ENCODE measurements around the gene DCDC2C. TPM values are rescaled to one million over a fixed set of nuclear protein-coding genes. Genes with fewer than 3 reads are reported as not detected.

Gene DCDC2C
- total RNA-seq, 1 experiment from 2014 or later: not detected

GRCh38 chr2:3677436-3677835 is 25.9 kb upstream of the DCDC2C start:
- Mint-ChIP-seq H3K4me3 (no peak overlapping the region), H3K36me3 (peaks cover 34% of the 10 kb centered on the region), H3K27me3 (ENCODE audit: low read depth) (peaks cover 20% of the 10 kb centered on the region), H3K27ac (no peak overlapping the region), H3K9me3 (peaks cover 84% of the 10 kb centered on the region), H3K4me1 (no peaks in the 10 kb centered on the region)
- ChIA-PET POLR2A (no interaction called here), CTCF (no interaction called here)
- ATAC-seq: no peak
- TF ChIP-seq IRF2 (CRISPR knock-in tag; IDR thresholded peaks at IDR 0.05; ENCODE audit: borderline replicate concordance, low read depth): no peak
- TF ChIP-seq SOX15 (CRISPR knock-in tag; IDR thresholded peaks at IDR 0.05): no peak
- TF ChIP-seq CREM (CRISPR knock-in tag; IDR thresholded peaks at IDR 0.05): no peak
- no peak for TF ChIP-seq CDX4 (CRISPR knock-in tag; IDR thresholded peaks at IDR 0.05; ENCODE audit: borderline replicate concordance)
- TF ChIP-seq ZNF263 (CRISPR knock-in tag; IDR thresholded peaks at IDR 0.05; ENCODE audit: low read depth): no peak
- TF ChIP-seq ZNF396 (CRISPR knock-in tag; IDR thresholded peaks at IDR 0.05; ENCODE audit: borderline replicate concordance): no peak
- no peak for TF ChIP-seq CBFB (CRISPR knock-in tag; IDR thresholded peaks at IDR 0.05; ENCODE audit: low read depth)
- no peak for TF ChIP-seq OVOL2 (CRISPR knock-in tag; IDR thresholded peaks at IDR 0.05; ENCODE audit: borderline replicate concordance)
- TF ChIP-seq ATF1 (CRISPR knock-in tag; IDR thresholded peaks at IDR 0.05): no peak
- TF ChIP-seq PRRX2 (CRISPR knock-in tag; IDR thresholded peaks at IDR 0.05): no peak
- no peak for DNase-seq (ENCODE audit: low spot score)

GRCh38 chr2:3678212-3678611 is 25.2 kb upstream of the DCDC2C start:
- Mint-ChIP-seq H3K36me3 (peaks cover 34% of the 10 kb centered on the region), H3K4me3 (no peak overlapping the region), H3K9me3 (peaks cover 90% of the 10 kb centered on the region), H3K27me3 (ENCODE audit: low read depth) (peaks cover 17% of the 10 kb centered on the region), H3K4me1 (no peaks in the 10 kb centered on the region), H3K27ac (no peak overlapping the region)
- TF ChIP-seq EMX1 (CRISPR knock-in tag; IDR thresholded peaks at IDR 0.05): no peak
- TF ChIP-seq RELA (CRISPR knock-in tag; IDR thresholded peaks at IDR 0.05; ENCODE audit: borderline replicate concordance): no peak
- no peak for TF ChIP-seq ETV6 (CRISPR knock-in tag; IDR thresholded peaks at IDR 0.05)
- no peak for TF ChIP-seq SP1 (CRISPR knock-in tag; conservative IDR thresholded peaks at IDR 0.05)
- TF ChIP-seq ZNF532 (CRISPR knock-in tag; IDR thresholded peaks at IDR 0.05; ENCODE audit: borderline replicate concordance): no peak
- no peak for TF ChIP-seq NR1H2 (CRISPR knock-in tag; IDR thresholded peaks at IDR 0.05)
- TF ChIP-seq ZNF219 (CRISPR knock-in tag; IDR thresholded peaks at IDR 0.05; ENCODE audit: borderline replicate concordance): no peak
- no peak for TF ChIP-seq HMGXB4 (CRISPR knock-in tag; IDR thresholded peaks at IDR 0.05)
- TF ChIP-seq ESRRA (CRISPR knock-in tag; IDR thresholded peaks at IDR 0.05; ENCODE audit: borderline replicate concordance): no peak
- no peak for TF ChIP-seq ZNF425 (CRISPR knock-in tag; conservative IDR thresholded peaks at IDR 0.05)
- ChIA-PET CTCF (no interaction called here), POLR2A (no interaction called here)
- ATAC-seq (no peak), DNase-seq (ENCODE audit: low spot score) (no peak)

All from WTC11 (cell line).